CD14-positive monocyte (primary cell): ENCODE data around the gene GAA. TPM values are rescaled to one million over a fixed set of nuclear protein-coding genes. Genes with fewer than 3 reads are reported as not detected.
A peak's percentile ranks its signal among the peaks of the same experiment; 100 is the strongest.

Experiments
- DNase-seq, 3 donors: peaks; one replicate each; pipeline ENCODE4 v3.0.0-alpha.2; 2011 to 2022
- H2AFZ ChIP-seq: 2 replicates; pipeline ENCODE4 v1.6.0; 2012; ENCODE audit warnings: mild to moderate bottlenecking, low read depth, low read length, inconsistent platforms; ENCODE audit not compliant: insufficient read depth, poor library complexity, severe bottlenecking
- H3K27ac ChIP-seq, 2 donors: 1 replicate in 1 of 2; 2 replicates in 1 of 2; pipeline ENCODE4 v1.5.1; 2012 to 2013; ENCODE audit warnings: low read length in 2 of 2, control low read depth in 1 of 2, inconsistent platforms in 1 of 2, low read depth in 1 of 2, mild to moderate bottlenecking in 1 of 2
- H3K27me3 ChIP-seq, 2 donors: one replicate each; pipeline versions ENCODE4 v1.6.0 to v1.6.1; 2011 to 2013; ENCODE audit warnings: low read length in 2 of 2; ENCODE audit not compliant: control insufficient read depth in 2 of 2, insufficient read depth in 2 of 2
- H3K36me3 ChIP-seq, 2 donors: replicated peaks in 1 of 2; 1 replicate in 1 of 2; 2 replicates in 1 of 2; pipeline versions ENCODE4 v1.5.1 to v1.6.1; 2012 to 2013; ENCODE audit warnings: low read length in 2 of 2, control low read depth in 1 of 2, inconsistent platforms in 1 of 2, mild to moderate bottlenecking in 1 of 2; ENCODE audit not compliant: insufficient read depth in 2 of 2, control insufficient read depth in 1 of 2
- H3K4me1 ChIP-seq, 2 donors: 1 replicate in 1 of 2; 2 replicates in 1 of 2; pipeline versions ENCODE4 v1.5.1 to v1.6.1; 2012 to 2013; ENCODE audit warnings: low read length in 2 of 2, control low read depth in 1 of 2, inconsistent platforms in 1 of 2, mild to moderate bottlenecking in 1 of 2, moderate library complexity in 1 of 2; ENCODE audit not compliant: insufficient read depth in 2 of 2, control insufficient read depth in 1 of 2
- H3K4me2 ChIP-seq: replicated peaks from 2 replicates; pipeline ENCODE3; 2012; ENCODE audit warnings: low read length, moderate library complexity, mild to moderate bottlenecking; ENCODE audit not compliant: poor library complexity, severe bottlenecking; ENCODE audit errors: extremely low read depth
- H3K4me3 ChIP-seq, 3 experiments: fragments of 200-600 bp in 1 of 3; sonication (generic) in 1 of 3; replicated peaks in 1 of 3; 1 replicate in 2 of 3; 2 replicates in 1 of 3; pipeline ENCODE4 v1.5.1; 2011 to 2013; ENCODE audit warnings: low read length in 3 of 3, mild to moderate bottlenecking in 3 of 3, control low read depth in 2 of 3, low read depth in 2 of 3, inconsistent platforms in 1 of 3, moderate library complexity in 1 of 3
- H3K79me2 ChIP-seq: 2 replicates; pipeline ENCODE4 v1.6.0; 2012; ENCODE audit warnings: mild to moderate bottlenecking, control low read depth, inconsistent platforms, low read length, moderate library complexity; ENCODE audit not compliant: insufficient read depth
- H3K9ac ChIP-seq: 2 replicates; pipeline ENCODE4 v1.6.0; 2017; ENCODE audit warnings: low read length, mild to moderate bottlenecking; ENCODE audit not compliant: insufficient read depth, poor library complexity, severe bottlenecking
- H3K9me3 ChIP-seq, 2 donors: replicated peaks in 1 of 2; 1 replicate in 1 of 2; 2 replicates in 1 of 2; pipeline versions ENCODE4 v1.5.1 to v1.6.1; 2012 to 2013; ENCODE audit warnings: low read length in 2 of 2, control low read depth in 1 of 2; ENCODE audit not compliant: control insufficient read depth in 1 of 2, insufficient read depth in 1 of 2
- H4K20me1 ChIP-seq: 2 replicates; pipeline ENCODE4 v1.6.0; 2012; ENCODE audit warnings: mild to moderate bottlenecking, low read length, control low read depth, moderate library complexity; ENCODE audit not compliant: insufficient read depth
- H3K27ac Mint-ChIP-seq, 7 donors: one replicate each; pipeline ENCODE4 v1.8.0; 2020; ENCODE audit warnings: mild to moderate bottlenecking in 7 of 7, mixed read lengths in 7 of 7, moderate library complexity in 6 of 7, inconsistent platforms in 2 of 7
- H3K27me3 Mint-ChIP-seq, 3 donors: one replicate each; pipeline ENCODE4 v1.8.0; 2021 to 2022; ENCODE audit warnings: low read depth in 3 of 3, mild to moderate bottlenecking in 3 of 3, mixed read lengths in 3 of 3, moderate library complexity in 3 of 3, inconsistent platforms in 1 of 3
- H3K36me3 Mint-ChIP-seq, 2 donors: one replicate each; pipeline ENCODE4 v1.8.0; 2020; ENCODE audit warnings: mixed read lengths in 2 of 2, inconsistent platforms in 1 of 2, mild to moderate bottlenecking in 1 of 2
- H3K4me1 Mint-ChIP-seq: one replicate; pipeline ENCODE4 v1.8.0; 2020; ENCODE audit warnings: mild to moderate bottlenecking, mixed read lengths
- H3K4me3 Mint-ChIP-seq, 2 donors: one replicate each; pipeline ENCODE4 v1.8.0; 2020; ENCODE audit warnings: mild to moderate bottlenecking in 2 of 2, mixed read lengths in 2 of 2, moderate library complexity in 1 of 2
- H3K9me3 Mint-ChIP-seq, 7 donors: one replicate each; pipeline ENCODE4 v1.8.0; 2020 to 2022; ENCODE audit warnings: mixed read lengths in 7 of 7, mild to moderate bottlenecking in 6 of 7, moderate library complexity in 6 of 7, inconsistent platforms in 2 of 7
- WGBS: methylation state at CpG from one replicate; pipeline ENCODE4 v1.1.5; 2013; ENCODE audit warnings: missing lambda C conversion rate; ENCODE audit not compliant: insufficient coverage; 5-methylcytosine and 5-hydroxymethylcytosine counted together
- intact Hi-C, 2 donors: fragments of 100-400 bp; cut with micrococcal nuclease; formaldehyde crosslinking; loops; one replicate each; pipeline versions ENCODE4 v1.15.0 to v1.15.1; 2023
- polyA plus RNA-seq, 3 donors: library from polyadenylated mRNA; depleted of rRNA in 1 of 3; unstranded in 2 of 3; stranded (reverse) in 1 of 3; fragments of 300-500 nt in 2 of 3; fragments of >200 nt in 1 of 3; fragmentation: Illumina TruSeq in 2 of 3; gene quantifications; 1 replicate in 2 of 3; 2 replicates in 1 of 3; pipeline ENCODE4 v1.2.3, GENCODE V29; 2012 to 2021
- TF ChIP-seq, protein P1 (sequence below): fragments of 200-600 bp; IDR thresholded peaks from one replicate; pipeline ENCODE4 v1.8.0; 2022; ENCODE audit warnings: antibody characterized with exemption, mild to moderate bottlenecking

Gene GAA
- polyA plus RNA-seq, 3 donors, result 116 to 140 (median 120) TPM

DNA sequence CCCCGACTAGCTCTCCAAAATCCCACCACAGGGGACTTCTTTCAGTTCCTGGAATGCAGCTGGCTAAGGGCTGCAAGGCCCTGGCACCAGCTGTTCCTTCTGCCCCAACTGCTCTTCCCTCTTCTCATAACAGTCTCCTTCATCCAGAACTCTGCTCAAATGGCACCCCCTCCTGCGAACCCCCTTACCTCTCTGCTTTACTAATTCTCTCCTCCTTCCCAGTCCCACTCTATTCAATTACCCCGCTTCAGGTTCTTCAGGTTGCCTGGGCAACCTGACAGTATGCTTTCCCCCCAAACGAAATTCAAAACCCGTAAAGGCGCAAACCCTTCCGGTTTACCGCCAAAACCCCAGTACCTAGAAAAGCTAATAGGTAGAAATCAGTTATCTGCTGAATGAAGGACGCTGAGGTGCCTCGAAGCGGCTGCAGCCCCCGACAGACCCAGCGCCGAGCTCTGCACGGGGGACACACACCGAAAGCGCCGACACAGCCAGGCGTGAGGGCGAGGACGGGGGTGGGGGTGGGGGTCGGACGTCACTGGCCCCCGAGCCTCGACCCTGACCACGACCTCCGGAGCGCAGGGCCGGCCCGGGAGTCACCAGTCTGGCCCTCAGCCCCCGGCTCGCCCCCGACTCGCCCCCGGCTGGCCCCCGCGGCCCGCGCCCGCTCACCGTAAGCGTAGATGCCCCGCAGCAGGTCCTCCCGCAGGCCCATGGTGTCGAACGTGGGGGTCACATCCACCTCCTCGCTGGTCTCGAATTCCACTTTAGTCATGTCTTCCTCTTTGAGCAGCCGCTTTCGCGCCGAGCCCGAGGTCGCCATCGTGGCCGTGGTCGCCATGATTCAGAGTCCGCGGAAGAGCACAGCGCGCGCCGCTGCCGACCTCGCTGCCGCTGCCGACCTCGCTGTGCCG is 45.0 kb downstream of the GAA start:
- Histone ChIP-seq H3K9me3 (no peaks in the 10 kb centered on the region), H2AFZ (peak overlapping the region; percentile 18), H3K4me2 (peak overlapping the region; percentile 99), H3K9ac (peak overlapping the region; percentile 90), H3K4me3 (peak overlapping the region; percentile 70 to 93 (median 88)), H3K27ac (peak overlapping the region; percentile 70 to 89), H3K27me3 (no peaks in the 10 kb centered on the region), H3K79me2 (peaks cover 66% of the 10 kb centered on the region), H3K4me1 (peaks cover 28 to 35% of the 10 kb centered on the region in 2 donors), H3K36me3 (peaks cover 29 to 34% of the 10 kb centered on the region in 2 donors), H4K20me1 (peaks cover 53% of the 10 kb centered on the region)
- WGBS, result under 1% methylated on average over 62 of the region's 69 CpGs
- TF ChIP-seq, protein P1, sequence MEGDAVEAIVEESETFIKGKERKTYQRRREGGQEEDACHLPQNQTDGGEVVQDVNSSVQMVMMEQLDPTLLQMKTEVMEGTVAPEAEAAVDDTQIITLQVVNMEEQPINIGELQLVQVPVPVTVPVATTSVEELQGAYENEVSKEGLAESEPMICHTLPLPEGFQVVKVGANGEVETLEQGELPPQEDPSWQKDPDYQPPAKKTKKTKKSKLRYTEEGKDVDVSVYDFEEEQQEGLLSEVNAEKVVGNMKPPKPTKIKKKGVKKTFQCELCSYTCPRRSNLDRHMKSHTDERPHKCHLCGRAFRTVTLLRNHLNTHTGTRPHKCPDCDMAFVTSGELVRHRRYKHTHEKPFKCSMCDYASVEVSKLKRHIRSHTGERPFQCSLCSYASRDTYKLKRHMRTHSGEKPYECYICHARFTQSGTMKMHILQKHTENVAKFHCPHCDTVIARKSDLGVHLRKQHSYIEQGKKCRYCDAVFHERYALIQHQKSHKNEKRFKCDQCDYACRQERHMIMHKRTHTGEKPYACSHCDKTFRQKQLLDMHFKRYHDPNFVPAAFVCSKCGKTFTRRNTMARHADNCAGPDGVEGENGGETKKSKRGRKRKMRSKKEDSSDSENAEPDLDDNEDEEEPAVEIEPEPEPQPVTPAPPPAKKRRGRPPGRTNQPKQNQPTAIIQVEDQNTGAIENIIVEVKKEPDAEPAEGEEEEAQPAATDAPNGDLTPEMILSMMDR, result no peak
- peak in 2 of 3 donors; percentile 15 to 27 for DNase-seq
- H3K9me3 Mint-ChIP-seq, result peaks cover 0 to 10% (median 3%) of the 10 kb centered on the region in 7 donors
- H3K4me1 Mint-ChIP-seq, result peaks cover 33% of the 10 kb centered on the region
- peak overlapping the region; percentile 81 to 95 for H3K4me3 Mint-ChIP-seq
- intact Hi-C loops, result loop anchor here (2.0 to 10.0 kb wide), 3 partner anchors 46 to 116 kb away; partner anchors contain the start of genes GAA (in 2 of the 2), RNF213 (in 2 of the 2), CCDC40 (in 1 of the 2) and TBC1D16 (in 1 of the 2)
- H3K27ac Mint-ChIP-seq, result peak overlapping the region; percentile 87 to 97 (median 93)
- H3K27me3 Mint-ChIP-seq, result peaks cover 0 to 2% (median 0%) of the 10 kb centered on the region in 3 donors
- H3K36me3 Mint-ChIP-seq, result peaks cover 24 to 31% of the 10 kb centered on the region in 2 donors
